ENCODE results near the gene CHST6.
A peak's percentile ranks its signal among the peaks of the same experiment; 100 is the strongest.
"Not testable (repeated sequence)": the region's sequence is repeated elsewhere in the genome, so short reads cannot be mapped to it uniquely, and the experiment has no call there.

CHST6 gene

DNA sequence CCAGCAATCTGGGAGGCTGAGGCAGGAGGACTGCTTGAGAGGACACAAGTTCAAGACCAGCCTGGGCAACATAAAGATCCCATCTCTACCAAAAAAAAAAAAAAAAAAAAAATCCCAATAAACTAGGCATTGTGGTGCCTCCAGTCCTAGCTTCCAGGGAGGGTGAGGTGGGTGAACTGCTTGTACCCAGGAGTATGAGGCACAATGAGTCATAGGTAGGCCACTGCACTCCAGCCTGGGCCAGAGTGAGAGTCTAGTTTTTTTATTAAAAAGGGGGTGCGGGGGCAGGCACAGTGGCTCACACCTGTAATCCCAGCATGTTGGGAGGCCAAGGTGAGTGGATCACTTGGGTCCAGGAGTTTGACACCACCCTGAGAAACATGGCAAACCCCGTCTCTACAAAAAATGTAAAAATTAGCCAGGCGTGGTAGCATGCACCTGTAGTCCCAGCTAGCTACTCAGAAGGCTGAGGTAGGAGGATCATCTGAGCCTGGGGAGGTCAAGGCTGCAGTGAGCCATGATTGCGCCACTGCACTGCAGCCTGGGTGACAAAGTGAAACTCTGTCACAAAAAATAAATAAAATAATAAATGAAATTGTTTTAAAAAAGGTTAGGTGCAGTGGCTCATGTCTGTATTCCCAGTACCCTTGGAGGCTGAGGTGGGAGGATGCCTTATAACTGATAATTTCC is 7.8 kb upstream of the CHST6 start:
- DNase-seq: no peak

DNA sequence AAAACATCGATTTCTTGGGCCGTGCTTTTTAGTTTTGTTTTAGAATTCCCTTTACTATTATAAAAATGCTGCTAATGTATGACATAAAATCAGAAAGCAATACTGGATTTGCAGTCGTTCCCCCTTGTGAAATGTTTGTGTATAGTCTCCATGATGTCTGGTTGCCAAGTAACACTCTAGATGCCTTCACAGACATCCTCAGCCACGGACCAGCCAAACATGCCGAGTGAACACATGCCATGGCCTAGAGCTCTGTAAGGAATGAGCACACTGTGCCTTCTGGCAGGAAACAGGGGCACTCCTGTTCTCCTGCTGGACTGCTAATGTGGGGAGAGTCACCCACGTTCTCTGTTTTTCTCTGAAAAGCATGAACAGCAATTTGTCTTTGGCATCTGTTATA is 6.6 kb upstream of the CHST6 start:
- DNase-seq: not testable (repeated sequence)

DNA sequence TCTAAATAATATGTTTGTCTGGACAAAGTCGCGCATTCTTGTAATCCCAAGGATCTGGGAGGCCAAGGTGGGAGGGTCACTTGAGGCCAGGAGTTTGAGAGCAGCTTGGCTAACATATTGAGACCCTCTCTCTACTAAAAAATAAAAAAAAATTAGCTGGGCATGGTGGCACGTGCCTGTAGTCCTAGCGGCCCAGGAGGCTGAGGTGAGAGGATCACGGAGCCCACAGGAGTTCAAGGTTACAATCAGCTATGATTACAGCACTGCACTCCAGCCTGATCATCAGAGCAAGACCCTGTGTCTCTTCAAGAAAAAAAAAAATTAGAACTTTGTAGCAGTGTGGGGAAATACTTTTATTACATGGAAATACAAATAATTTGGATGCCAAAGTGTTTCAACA is 6.1 kb upstream of the CHST6 start:
- DNase-seq: no peak

DNA sequence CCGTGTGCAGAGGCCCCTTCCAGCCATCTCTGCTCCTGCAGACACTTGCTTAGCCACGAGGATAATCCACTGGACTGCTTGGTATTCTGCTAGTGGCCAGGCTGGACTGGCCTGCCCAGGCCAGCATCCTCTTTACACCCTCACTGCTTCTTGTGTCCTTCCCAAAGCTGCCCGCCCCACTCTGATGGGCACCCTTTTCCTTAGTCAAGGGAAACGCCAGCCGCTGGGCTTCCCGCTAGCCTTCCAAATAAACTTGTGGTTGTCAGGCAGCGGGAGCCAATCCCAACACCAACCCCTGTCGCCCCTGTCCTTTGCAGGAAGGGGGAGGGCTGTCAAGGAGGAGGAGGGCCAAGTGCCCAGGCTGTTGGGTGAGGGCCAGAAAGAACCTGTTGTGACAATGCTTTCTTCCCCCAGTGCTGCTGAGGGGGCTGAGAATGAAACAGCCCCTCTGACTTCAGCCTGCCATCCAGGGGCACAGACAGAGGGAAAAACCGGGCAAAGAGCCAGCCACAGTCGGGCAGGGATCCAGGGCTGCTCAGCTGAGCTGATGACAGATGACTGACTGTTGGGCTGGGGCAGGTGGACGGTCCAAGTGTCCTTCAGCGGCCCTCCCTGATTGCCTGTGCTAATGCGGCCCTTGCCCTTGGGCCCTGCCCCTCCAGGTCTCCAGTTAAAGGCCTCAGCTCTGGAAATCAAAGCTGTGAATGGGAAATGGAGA is 3.5 kb upstream of the CHST6 start:
- DNase-seq: not testable (repeated sequence)

DNA sequence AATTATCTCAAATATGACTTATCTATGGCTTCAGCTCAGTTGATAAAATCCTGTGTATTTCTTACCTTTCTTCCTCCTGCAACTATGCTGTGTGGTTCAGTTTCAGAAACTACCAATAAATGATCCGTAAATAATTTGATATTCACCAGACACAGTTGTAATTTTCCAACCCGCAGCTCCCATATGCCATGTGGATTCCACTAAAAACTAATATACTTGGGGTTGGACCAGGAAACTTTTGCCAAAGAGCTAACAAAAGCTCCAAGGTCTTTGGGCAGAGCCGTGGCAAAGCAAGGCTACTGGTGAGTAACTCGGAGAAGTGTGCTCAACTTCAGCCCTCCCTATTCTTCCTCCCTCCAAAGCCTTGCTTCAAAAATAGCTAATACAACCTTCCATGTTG is 2.3 kb upstream of the CHST6 start:
- no peak for DNase-seq

DNA sequence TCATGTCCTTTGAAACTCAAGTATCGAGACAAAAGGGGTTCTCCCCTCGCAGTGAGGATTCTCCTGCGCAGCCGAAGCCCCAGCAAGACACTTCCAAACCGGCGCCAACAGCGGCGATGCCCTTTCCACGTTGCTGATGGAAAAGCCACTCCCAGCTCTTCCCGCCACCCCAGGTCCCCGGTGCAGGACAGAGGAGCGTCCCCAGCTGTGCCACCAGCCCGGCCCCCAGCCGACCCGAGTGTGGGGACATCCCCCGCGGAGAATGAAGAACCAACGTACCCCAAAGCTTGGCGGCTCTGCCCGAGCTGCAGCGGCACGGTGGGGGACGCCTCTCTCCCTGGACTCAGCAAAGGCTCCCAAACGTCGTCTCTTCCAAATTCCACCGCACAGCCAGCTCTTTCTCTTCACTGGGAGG is 573 bp downstream of the CHST6 start:
- DNase-seq: no peak

DNA sequence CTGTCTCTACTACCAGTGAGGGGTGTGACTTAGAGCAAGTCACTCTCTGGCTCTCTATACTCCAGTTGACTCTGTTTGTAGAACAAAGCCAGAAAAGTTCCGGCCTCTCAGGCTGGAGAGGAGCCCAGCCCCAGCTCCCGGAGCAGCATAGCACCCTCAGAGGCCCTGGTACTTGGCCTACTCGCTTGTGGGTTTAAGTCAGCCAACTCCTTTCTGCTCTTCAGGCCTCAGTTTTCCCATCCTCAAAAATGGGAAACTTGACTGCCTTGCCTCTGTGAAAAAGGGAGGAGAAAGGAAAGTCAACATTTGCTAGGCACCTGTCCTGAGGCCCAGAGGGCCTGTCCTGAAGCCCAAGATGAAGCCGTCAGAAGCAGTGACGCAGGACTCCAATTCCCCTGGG is 1.1 kb downstream of the CHST6 start:
- no peak for DNase-seq

DNA sequence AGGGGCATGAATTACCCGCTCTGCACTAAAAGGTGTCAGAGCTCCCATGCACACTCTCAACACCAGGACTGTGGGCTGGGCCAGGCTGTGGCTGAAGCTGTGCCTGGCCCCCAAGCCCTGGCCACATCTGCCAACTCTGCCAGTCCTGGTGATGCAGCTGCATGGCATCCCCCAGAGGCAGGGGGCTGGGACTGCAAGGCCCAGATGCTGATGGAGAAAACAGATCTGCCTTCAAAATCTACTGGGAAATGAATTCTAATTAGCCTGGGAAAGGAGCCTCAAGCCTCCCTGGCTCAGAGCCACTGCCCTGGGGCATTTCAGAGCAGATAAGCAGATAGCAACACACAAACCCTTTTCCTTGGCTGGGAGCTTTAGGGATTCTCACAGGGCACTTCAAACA is 3.4 kb downstream of the CHST6 start:
- peak; percentile 49 for DNase-seq

DNA sequence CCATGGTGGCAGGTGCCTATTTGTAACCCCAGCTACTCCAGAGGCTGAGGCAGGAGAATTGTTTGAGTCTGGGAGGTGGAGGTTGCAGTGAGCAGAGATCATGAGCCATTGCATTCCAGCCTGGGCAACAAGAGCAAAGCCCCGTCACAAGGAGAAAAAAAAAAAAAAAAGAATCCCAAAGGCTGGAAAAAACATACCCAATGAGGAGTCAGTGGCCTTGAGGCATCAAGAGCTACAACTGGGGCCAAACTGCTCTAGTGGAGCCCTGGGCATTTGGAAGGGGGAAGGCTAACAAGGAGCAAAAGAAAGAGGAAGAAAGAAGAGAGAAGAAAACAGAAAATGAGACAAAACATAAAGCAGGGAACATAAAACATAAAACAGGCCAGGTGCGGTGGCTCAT is 6.9 kb downstream of the CHST6 start:
- DNase-seq: no peak

DNA sequence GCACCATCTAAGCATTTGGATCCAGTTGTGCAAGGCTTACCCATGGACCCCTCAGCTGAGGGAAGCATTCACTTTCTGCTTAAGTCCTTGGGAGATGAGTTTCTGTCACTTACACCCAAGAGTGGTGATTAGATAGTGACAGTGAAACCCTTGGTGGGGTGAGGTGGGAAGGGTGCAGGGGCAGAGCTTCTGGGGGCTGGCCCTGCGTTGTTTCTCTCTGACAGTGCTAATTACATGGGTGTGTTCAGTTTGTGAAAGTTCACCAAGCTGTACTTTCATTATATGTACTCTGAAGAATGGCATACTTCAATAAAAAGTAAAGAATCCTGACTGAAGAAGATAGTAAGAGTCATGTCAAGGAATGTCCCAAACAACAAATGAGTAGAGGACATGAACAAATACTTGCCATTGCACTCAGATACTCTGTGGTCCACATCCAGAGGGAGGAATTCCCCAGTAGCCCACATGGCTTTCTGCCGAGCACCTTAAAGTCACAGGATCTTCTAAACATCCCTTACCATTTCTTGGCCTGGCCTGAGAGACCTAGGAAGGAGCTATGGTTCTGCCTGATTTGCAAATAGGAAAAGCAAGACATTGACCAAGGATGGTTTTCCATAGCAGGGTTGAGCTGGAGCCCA is 8.4 kb downstream of the CHST6 start:
- DNase-seq: no peak

DNA sequence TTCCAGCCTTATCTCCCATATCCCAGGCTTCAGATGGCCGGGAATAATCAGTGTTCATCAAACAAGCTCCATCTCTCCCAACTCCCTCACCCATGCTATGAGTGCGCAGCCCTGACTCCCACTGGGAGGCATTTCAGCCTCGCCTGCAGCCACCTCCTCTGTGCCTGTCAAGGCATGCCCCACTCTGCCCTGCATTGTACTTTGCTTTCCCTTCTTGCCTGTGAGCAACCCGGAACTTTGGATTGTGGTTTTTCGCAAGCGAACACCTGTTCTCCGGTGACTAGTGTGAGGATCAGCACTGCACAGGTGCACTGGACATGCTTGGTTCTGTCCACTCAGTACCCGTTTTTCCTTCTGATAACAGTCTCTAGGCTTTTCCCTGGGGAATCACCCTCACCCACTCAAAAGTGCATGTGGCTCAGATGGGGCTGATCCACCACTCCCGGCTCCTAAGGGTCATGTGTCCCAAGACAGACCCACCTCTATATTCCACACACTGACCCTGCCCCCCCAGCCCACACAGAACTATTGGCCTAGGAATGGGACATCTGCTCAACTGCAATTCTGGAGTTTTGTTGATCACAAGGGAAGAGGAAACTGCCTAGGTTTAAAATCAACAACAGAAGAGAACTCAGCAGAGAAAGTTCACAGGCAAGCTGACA is 9.1 kb downstream of the CHST6 start:
- peak; percentile 16 for DNase-seq

DNA sequence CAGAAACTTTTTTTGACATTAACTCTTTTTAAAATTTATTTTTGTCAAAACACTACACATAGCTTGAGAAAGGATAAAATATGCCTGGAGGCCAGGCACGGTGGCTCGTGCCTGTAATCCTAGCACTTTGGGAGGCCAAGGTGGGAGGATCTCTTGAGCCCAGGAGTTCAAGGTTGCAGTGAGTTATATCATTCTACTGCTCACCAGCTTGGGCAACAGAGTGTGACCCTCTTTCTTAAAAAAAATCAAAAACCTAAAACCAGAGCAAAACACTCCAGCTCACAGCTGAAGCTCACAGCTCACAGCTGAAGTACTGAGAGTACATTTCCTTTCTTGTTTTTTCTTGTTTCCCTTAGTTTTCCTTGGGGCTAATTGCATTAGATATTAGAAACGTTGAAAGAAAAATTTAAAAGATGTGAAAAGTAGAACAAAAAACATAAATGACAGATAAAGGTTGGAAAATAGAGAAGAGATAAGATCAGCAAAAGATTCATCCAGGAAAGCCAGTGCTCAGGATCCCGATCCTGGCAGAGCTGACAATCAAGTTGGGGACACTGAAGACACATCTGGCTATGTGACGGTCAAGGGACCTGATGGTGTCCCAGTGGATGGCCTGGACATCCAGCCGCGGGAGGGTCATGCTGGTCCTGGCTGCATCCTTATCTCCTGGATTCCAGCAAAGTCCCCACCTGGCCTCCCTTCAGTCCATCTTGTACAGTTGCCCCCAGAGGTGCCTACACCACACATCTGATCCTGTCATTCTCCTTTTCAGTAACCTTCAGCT is 9.8 kb downstream of the CHST6 start:
- DNase-seq: no peak

DNA sequence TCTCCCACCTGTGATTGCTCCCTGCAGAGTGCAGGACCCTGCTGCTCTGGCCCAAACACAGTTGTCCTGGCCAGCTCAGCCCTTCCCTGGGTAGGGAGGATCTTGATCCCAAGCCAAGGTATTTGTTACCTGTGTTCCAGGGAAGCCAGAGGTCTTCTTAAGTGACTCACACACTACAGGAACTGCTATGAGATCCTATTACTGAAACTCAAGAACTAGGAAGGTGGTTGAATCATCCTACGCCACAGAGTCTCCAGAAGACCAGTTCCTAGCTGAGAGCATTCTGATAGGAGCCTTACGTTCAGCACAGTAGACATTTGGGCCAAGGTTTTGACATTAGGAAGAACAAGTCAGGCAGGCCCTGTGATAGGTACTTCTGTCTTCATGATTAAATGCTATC is 12.0 kb downstream of the CHST6 start:
- DNase-seq: no peak

DNA sequence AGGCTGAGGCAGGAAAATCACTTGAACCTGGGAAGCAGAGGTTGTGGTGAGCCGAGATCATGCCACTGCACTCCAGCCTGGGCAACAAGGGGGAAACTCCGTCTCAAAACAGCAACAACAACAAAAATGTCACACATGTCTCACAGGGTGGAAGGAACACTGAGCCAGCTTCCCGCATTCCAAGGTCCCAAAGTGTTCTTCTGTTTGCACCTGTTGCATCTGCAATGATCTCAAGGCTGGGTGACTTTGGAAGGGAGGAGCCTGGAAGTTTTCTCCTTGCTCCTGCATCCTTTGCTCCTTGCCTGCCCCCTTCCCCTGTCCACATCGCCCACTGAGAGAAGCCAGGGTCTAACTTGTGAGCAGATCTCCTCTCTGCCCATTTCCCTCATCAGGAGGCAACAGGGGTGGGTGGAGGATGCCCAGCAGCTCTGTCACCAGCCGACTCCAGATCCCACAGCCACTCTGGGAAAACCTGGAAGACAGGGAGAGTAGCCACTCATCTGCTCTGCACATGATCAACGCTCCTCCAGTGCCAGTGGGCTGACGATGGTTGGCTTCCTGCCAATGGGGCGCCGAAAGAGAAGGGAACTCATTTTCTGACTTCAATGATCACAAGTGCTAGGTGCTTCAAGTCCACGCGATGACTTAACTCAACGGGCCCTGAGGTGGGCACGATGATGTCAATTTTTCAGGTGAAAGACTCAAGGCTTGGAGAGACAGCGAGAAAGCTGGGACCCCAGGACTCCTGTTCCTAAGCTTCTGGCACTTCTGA is 12.6 kb downstream of the CHST6 start:
- DNase-seq: no peak

DNA sequence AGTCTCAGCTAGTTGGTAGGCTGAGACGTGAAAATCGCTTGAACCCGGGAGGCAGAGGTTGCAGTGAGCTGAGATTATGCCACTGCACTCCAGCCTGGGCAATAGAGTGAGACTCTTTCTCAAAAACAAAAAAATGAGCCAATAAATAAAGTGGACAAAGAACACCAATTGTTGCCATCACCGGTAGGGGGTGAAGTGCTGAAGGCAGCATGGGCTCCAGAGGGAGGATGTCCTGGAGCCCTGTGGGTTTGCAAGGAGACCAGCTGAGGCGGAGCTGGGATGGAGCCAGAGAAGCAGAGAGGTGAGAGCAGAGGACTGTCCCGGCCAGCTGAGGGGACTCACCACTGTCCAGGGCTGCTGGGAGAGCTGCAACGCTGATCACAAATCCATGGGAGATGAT is 13.8 kb downstream of the CHST6 start:
- DNase-seq: no peak

DNA sequence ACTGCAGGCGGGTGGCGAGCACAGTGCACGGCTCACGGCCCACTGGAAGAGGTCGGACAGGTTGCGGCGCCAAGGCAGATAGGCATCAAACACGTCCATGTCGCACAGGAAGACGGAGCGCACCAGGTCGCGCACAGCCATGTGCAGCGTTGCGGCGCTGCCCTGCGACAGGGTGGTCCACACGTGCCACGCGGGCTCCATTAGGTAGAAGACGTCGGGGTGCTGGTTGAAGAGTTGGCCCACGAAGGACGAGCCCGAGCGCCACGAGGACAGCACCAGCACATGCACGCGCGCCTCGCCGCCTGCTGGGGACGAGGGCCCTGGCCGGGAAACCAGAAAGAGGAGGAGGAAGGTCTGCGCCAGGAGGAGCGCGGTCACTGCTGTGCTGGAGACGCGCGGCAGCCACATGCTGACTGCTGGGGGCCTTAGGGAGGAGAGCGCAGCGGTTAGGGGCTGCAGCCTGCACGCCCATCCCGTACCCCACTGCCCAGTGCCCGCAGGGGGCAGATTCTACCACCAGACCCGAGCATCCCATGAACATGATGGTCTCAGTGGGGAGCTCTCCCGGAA is 15.7 kb downstream of the CHST6 start:
- DNase-seq: no peak

DNA sequence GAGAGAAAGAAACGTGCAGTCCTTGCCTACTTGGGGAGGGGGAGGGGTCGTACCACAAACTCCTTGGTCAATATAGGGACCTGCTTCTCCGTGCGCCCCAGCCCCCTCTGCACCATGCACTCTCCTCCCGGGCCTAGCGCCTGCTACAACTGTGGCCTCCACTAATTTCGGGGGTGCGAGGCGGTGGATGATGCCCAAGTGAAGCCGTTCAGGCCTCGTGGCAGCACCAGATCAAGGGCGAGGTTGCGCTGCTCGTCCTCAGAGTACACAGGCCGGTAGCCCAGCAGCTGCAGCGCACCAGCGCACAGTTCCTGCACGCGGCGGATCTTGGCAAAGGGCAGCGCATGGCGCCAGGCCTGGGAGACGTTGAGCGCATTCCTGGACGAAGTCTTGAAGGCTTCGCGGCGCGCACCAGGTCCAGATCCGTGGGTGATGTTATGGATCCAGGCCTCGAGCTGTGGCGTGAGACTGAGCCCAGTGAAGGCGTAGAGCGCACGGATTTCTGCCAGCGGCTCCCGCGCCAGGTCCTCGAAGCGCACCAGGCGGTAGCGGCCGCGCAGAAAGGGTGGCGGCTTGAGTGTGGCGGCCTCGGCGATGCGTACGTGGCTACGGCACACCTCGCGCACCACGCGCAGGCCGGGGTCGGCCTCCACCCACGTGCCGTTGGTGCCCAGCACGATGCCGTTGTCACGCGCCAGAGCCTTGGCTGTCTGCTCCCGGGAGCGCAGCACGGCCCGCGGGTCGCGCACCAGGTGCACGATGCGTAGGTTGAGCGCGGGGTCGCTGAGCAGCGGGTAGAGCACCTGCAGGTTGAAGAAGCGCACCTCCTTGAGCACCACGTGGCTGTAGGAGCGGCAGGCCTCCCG is 16.5 kb downstream of the CHST6 start:
- DNase-seq: no peak

DNA sequence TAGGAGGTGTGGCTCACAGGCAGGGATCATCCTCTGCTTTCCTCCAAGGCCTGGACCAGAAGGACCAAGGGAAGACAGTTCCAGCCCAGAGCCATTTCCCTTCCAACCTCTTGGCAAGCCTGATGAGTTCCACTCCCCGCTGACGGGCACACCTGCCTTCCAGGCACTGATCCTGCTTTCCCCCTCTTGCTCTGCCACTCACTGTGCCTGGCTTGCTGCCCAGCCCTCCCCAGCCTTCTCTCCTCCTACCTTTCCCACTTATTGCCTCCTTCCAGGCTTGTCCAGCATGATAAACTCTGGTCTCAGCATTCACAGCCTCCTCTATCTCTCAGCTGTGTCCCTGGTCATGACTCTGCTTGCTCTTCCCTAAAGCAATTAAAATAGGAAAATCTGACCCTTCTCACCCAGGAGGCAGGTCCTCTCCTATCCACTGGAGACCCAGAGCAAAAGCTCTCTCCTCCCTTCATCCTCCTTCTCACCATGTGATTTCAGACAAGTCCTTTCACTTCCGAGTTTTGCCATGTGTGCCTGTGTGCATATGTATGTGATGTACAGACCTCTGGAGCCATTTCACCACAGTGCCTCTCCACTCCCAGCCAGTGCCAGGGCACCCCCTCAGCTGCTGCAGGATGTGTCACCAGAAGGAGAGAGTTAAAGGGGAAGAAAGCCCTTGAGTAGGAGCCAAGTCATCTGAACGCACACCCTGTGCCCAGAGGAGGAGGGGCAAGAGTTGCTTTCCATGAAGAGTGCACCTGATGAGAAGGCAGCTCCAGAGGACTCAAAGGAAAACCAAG is 17.4 kb downstream of the CHST6 start:
- DNase-seq: no peak

DNA sequence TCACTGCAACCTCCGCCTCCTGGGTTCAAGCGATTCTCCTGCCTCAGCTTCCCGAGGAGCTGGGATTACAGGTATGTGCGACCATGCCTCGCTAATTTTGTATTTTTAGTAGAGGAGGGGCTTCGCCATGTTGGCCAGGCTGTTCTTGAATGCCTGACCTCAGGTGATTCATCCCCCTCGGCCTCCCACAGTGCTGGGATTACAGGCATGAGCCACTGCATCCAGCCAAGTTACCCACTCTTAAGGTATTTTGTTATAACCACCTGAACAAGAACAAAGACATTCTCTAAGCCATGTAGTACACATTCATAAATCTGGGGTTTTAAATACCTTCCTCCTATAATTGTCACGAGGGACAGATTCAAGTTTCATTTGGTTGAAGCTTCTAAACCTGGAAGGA is 18.4 kb downstream of the CHST6 start:
- DNase-seq: no peak

DNA sequence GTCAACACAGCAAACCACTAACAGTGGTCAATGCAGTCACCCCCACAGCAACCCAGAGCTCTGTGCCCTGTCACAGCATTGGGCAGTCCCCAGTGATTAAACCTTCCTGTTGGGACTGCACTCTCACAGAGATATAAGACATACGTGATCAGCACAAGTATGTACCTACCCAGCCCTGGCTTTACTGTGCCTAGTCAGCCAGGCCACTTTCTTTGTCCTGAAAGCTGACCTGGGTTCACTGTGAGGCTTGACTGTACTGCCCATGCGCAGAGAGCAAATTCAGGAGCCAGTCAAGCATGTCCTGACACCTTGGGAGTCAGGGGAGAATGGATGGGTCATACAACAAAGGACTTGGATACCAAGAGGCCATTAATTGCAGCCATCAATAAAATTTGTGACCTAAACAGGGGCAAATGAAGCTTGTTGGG is 19.8 kb downstream of the CHST6 start:
- no peak for DNase-seq

All from NCI-H1436 treated with DMSO at 0.1 percent for 48 hours (cell line).